Head of caudate nucleus (tissue), 42 donors: ENCODE measurements around the gene CCDC8.
A peak's percentile ranks its signal among the peaks of the same experiment; 100 is the strongest.
"Not testable (repeated sequence)": the region's sequence is repeated elsewhere in the genome, so short reads cannot be mapped to it uniquely, and the experiment has no call there.

Experiments used
- DNase-seq, 42 donors: peaks; one replicate each; pipeline versions ENCODE4 v3.0.0 to v3.0.0-alpha.2; 2020 to 2021; ENCODE audit warnings: mixed read lengths in 7 of 42
- intact Hi-C: fragments of 100-400 bp; cut with DNase I; formaldehyde crosslinking; loops from one replicate; pipeline ENCODE4 v1.15.0; 2022

CCDC8 gene

DNA sequence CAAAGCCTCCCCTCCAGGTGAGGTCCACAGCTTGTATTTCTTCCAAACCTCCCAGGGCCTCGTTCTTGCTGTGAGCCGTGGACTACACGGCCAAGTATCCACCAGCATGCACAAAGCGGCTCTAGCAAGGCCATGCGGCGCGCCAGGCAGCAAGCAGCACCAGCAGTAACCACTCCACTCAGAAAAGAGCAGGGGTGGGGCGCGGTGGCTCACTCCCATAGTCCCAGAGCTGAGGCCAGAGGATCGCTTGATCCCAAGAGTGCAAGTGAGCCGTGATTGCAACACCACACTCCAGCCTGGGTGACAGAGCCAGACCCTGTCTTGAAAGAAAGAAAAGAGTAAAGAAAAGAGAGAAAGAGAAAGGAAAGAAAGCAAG, 4.7 kb downstream of the CCDC8 start:
- intact Hi-C loops: no loop called here
- DNase-seq: peak in 34 of 42 donors; percentile 24 to 78 (median 50)

DNA sequence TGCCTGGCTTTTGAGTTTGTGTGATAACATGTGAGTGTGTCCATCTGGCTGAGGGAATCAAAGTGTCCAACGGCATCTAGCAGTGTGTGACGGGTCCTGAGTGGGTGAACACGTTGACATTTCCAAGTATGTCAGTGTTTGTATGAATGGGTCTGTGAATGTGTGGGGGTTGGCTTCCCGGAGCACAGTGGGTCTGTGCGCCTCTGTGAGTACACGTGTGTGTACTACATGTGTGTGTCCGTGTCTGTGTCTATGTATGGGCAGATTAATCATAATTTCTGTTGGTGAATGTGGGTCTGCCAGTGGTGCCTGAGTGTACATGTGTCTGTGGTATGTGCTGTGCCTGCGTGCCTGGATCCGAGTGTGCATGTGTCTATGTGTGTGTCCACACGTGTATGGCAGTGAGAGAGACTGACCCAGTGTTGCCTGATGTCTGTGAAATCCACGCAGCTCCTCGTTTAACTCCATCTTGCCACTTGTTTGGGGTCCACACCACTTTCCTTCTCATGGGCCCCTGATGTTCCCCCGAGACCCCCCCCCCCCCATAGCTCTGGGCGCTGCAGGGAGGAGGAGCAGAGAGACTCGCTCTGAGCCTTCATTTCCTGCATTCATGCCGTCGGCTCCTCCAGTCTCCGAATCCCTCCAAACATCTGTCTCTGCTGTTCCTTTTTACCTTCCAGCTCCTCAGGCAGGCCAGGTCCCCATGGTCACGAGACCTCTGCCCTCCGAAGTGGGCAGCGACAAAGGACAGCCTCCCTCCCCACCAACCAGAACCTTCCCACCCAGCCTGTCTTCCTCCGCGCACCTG, 5.3 kb downstream of the CCDC8 start:
- intact Hi-C loops: no loop called here
- DNase-seq: no peak

DNA sequence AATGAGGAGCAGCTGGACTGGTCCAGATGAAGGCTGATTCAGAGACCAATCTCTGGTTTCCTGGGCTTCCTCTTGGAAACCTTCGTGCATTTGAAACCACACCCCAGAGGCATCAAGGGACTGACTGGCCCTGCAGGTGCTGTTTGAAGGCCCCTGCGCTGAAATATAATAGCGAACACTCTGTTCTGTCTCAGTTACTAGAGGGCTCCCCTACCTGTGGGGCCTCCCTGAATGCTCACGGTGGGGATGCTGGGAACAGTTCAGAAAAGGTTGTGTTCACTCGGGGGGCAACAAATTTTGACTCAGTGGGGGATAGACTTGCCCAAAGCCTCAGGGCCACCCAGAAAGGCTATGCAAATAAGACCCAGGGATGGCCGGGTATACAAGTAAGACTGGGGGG, 6.4 kb downstream of the CCDC8 start:
- intact Hi-C loops: no loop called here

GRCh38 chr19:46404753-46405468, 8.5 kb downstream of the CCDC8 start:
- intact Hi-C loops: no loop called here
- no peak for DNase-seq

More for the DNA sequence above, 6.4 kb downstream of the CCDC8 start:
- no peak for DNase-seq

DNA sequence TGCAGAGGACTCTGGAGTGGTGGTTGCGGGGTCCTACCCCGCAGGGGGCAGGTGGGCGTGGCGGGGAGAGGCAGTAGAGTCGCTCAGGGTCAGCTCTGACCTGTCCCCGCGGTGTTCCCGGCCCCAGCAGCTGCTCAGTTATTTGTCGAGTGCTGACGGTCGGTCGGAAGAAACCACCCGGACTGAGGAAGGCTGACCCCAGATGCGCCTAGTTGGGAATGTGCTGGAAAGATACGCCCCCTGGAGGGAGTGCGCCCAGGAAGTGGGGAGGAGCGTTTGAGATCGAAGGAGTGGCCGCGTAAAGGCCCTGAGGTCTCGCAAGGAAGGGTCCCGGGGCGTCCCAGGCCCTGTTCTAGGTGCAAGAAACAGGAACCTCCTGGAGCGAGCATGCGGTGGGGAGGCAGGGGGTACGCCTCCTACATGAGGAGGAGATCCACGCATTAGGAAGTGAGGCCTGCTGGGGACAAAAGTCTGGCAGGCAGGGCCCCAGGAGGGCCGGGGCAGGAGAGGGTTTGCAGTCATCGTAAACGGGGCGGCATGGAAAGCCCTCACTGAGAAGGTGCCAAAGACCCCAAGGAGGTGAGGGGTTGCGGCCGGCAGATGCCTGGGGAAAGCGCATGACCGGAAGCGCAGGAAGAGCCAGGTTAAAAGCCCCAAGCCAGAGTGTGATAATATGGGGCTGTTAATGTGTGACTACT, 9.2 kb downstream of the CCDC8 start:
- intact Hi-C loops: no loop called here
- peak in 18 of 42 donors; percentile 23 to 65 (median 42) for DNase-seq

DNA sequence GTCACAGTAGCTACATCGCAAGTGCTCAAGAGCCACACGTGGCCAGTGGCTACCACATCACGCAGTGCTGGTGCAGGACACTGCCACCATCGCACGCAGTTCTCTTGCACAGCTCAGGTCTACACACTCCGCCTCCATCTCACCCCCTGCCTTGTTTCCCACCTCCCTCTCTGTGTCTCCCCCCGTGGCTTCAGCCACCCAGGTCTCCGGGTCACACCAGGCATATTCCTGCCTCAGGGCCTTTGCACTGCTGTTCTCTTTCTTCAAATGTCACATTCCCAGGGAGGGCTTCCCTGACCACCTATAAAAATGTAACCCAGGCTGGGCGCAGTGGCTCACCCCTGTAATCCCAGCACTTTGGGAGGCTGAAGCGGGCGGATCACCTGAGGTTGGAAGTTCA, 10.6 kb downstream of the CCDC8 start:
- intact Hi-C loops: no loop called here

GRCh38 chr19:46397801-46398479, 15.4 kb downstream of the CCDC8 start:
- intact Hi-C loops: not testable (repeated sequence)
- peak in 1 of 42 donors; percentile 29 for DNase-seq

More for the DNA sequence above, 10.6 kb downstream of the CCDC8 start:
- DNase-seq: no peak

GRCh38 chr19:46394402-46394797, 19.0 kb downstream of the CCDC8 start:
- peak in 1 of 42 donors; percentile 23 for DNase-seq
- intact Hi-C loops: no loop called here

DNA sequence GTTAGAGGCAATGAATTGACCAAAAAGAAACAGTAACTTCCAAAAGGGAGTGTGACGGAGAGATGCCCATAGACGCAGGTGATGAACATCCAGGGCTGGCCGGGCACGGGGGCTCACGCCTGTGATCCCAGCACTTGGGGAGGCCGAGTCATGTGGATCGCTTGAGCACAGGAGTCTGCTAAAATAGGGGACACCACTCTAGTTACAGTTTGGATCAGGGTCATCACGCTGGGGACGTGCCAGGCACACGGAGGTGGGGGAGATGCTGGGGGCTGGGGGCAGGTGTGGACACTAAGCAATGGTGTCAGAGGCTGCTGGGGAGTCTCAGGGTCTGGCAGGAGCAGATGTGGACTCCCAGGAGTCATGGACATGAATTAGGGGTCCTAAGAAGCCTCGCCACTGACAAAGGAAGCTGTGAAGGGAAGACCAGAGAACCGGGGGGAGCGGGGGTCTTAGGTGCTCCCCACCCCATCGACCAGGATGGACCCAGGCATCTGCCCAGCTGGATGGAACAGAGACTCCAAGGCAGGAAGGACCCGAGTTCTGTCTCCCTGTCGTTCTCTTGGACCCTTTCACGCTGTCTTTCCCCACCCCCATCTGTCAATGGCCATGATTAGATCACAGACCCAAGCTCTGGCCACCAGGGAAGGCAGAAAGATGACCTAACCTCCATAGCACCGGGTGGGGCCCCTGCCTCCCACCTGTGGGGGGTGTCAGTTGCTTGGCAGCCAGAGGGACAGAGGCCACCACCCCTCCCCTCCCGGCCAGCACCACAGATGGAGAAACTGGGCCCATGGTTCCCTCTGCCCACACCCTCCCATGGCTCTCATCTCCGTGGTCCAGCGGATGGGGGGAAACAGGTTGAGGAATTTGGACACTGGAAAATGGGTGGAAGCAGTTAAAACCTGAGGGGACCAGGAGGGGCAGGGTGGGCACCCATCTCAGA, 19.6 kb downstream of the CCDC8 start:
- peak in 1 of 42 donors; percentile 26 for DNase-seq
- intact Hi-C loops: no loop called here

- intact Hi-C loops: no loop called here
- DNase-seq: no peak
These were observed 20.5 kb downstream of the CCDC8 start for GRCh38 chr19:46392837-46393236.

DNA sequence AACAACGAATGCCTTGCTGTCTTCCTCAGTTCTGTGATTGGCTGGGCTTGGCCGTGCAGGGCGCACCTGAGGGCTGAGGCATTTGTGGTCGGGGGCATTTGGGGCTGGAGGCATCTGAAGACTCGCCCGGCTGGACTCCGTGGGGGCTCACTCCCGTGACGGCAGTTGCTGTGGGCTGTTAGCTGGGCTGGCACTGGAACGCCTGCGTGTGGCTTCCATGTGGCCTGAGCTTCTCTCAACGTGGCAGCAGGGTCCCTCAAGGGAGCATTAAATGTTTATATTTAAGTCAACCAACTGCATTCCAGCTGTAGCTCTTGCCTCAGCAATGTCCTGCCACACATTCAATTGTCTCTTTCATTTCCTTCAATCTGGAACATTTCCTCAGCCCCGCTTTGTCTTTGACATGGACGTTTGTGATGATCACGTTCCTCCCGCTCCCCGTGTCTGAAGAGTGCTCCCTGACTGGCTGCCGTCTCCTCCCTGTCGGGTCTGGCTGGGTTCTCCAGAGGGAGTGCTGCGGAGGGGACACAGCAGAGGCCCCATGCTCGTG, 21.0 kb downstream of the CCDC8 start:
- intact Hi-C loops: no loop called here
- DNase-seq: peak in 2 of 42 donors; percentile 23 to 31

GRCh38 chr19:46391296-46392251, 21.8 kb downstream of the CCDC8 start:
- DNase-seq: peak in 1 of 42 donors; percentile 10
- intact Hi-C loops: no loop called here

DNA sequence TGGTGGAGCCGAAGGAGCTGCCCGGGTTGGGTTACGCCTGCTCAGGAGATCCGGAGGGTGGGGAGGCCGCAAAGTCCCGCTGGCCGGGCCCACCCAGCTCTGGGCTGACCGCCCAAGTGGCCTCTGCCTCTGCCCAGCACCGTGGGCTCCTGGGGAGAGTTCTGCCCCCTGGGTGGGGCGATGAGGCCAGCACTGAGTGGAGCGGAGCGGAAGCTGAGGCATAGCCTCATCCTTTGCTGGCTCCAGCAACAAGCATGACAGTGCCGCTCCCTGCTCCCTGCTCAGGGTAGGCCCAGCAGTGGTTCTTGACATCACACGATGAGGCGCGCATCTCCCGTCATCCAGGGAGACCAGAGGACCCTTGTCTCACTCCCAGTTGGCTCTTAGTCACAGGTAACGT, 22.5 kb downstream of the CCDC8 start:
- intact Hi-C loops: no loop called here
- DNase-seq: no peak

DNA sequence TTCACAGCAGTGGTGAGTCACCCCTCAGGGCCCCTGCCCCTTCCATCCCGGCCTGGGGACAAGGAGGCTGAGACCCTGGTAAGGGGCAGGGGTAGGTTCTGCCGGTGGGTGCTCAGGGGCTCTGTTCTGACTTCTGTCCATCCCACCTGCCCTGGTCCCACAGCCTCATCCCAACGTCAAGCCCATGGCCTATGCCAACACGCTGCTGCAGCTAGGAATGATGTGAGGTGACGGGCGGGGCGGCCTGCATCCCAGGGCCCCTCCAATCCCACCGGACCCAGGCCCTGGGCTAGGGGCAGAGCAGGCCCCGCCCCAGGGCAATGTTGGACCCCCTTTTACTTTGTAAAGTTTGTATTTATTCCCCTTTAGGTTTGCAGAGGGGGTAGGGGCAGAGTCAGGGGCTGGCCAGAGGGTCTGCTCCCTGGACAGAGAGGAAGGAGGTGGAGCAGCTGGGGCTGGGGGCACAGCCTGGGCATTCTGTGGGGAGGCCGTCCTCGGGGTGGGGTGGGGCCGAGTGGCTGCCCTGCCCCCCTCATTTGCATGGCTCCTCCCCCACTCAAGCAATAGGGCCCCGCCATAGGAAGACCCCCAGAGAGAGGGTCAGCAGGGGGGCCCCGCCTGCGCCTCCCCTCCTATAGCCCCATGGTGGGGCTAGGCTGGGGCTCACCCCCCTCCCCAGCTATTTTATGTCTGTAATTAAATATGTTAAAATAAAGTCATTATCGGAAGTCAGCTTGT, 23.1 kb downstream of the CCDC8 start:
- intact Hi-C loops: no loop called here
- DNase-seq: no peak

GRCh38 chr19:46388311-46389095, 24.9 kb downstream of the CCDC8 start:
- DNase-seq: peak in 1 of 42 donors; percentile 8
- intact Hi-C loops: no loop called here
